Renal cortical epithelial cell (primary cell): ENCODE results near the gene UNC93A. TPM values are rescaled to one million over a fixed set of nuclear protein-coding genes. Genes with fewer than 3 reads are reported as not detected.
"Not testable (repeated sequence)": the region's sequence is repeated elsewhere in the genome, so short reads cannot be mapped to it uniquely, and the experiment has no call there.

Experiments
- DNase-seq: peaks from one replicate; pipeline ENCODE4 v3.0.0-alpha.2; 2011; ENCODE audit warnings: low read depth
- total RNA-seq: library from RNA; depleted of rRNA; stranded (reverse); fragments of >200 nt; gene quantifications from 2 replicates; pipeline ENCODE4 v1.2.3, GENCODE V29; 2014

UNC93A gene
- total RNA-seq, 1 donor from 2014 or later: not detected

- DNase-seq: not testable (repeated sequence)
Measured at GRCh38 chr6:167309355-167310192, 18.5 kb downstream of the UNC93A start.

GRCh38 chr6:167311286-167311685 lies 20.2 kb downstream of the UNC93A start:
- DNase-seq: no peak

- not testable (repeated sequence) for DNase-seq
Measured at GRCh38 chr6:167311691-167312090, 20.6 kb downstream of the UNC93A start.

- no peak for DNase-seq
Measured at GRCh38 chr6:167314180-167314821, 23.2 kb downstream of the UNC93A start.

- DNase-seq: no peak
Measured at GRCh38 chr6:167317172-167317571, 26.1 kb downstream of the UNC93A start.

- not testable (repeated sequence) for DNase-seq
Measured at GRCh38 chr6:167318354-167318753, 27.2 kb downstream of the UNC93A start.

GRCh38 chr6:167318856-167319255 lies 27.7 kb downstream of the UNC93A start:
- DNase-seq: peak; percentile 13

GRCh38 chr6:167319856-167320753 lies 29.0 kb downstream of the UNC93A start:
- DNase-seq: not testable (repeated sequence)

GRCh38 chr6:167320754-167321056 lies 29.6 kb downstream of the UNC93A start:
- DNase-seq: not testable (repeated sequence)

GRCh38 chr6:167321185-167321584 lies 30.1 kb downstream of the UNC93A start:
- DNase-seq: not testable (repeated sequence)

GRCh38 chr6:167323111-167323510 lies 32.0 kb downstream of the UNC93A start:
- no peak for DNase-seq

GRCh38 chr6:167324111-167324510 lies 33.0 kb downstream of the UNC93A start:
- DNase-seq: no peak

- no peak for DNase-seq
Measured at GRCh38 chr6:167325766-167326165, 34.7 kb downstream of the UNC93A start.

GRCh38 chr6:167327391-167327790 lies 36.3 kb downstream of the UNC93A start:
- no peak for DNase-seq

- no peak for DNase-seq
Measured at GRCh38 chr6:167328086-167328485, 37.0 kb downstream of the UNC93A start.

GRCh38 chr6:167329014-167329413 lies 37.9 kb downstream of the UNC93A start:
- DNase-seq: no peak

- DNase-seq: no peak
Measured at GRCh38 chr6:167330750-167331149, 39.6 kb downstream of the UNC93A start.

- DNase-seq: no peak
Measured at GRCh38 chr6:167331565-167331964, 40.5 kb downstream of the UNC93A start.

GRCh38 chr6:167336844-167337630 lies 45.9 kb downstream of the UNC93A start:
- DNase-seq: no peak

GRCh38 chr6:167337675-167338449 lies 46.7 kb downstream of the UNC93A start:
- no peak for DNase-seq
